IMR-90 (cell line): ENCODE measurements around the gene KCNG3. TPM values are rescaled to one million over a fixed set of nuclear protein-coding genes. Genes with fewer than 3 reads are reported as not detected.
"Not testable (repeated sequence)": the region's sequence is repeated elsewhere in the genome, so short reads cannot be mapped to it uniquely, and the experiment has no call there.

ENCODE experiments used
- ATAC-seq: fragments of 200-7000 bp; cut with Tn5 transposase; 2 replicates; pipeline ENCODE4 v1.9.1; 2020; ENCODE audit warnings: low read depth, mild to moderate bottlenecking, moderate library complexity
- BruUV-seq: library from RNA; stranded (reverse); fragments of 400-500 nt; replicated peaks from 2 replicates; lab custom pipeline; 2021; lab: Mats Ljungman, UMichigan
- CTCF ChIA-PET: fragments of 300-600 bp; formaldehyde crosslinking; extraction: SDS; loops from one replicate; lab custom pipeline; 2021; ENCODE audit warnings: antibody characterized with exemption; lab: Yijun Ruan, JAX
- POLR2A ChIA-PET: fragments of 300-600 bp; sonication (Branson Sonifier 250); formaldehyde crosslinking; loops from one replicate; lab custom pipeline; 2022; ENCODE audit warnings: antibody characterized with exemption; ENCODE audit not compliant: unreplicated experiment; lab: Charles Lee
- DNase-seq: peaks from one replicate; pipeline ENCODE4 v3.0.0; 2013
- H2AFZ ChIP-seq: replicated peaks from 2 replicates; pipeline ENCODE3; 2013; ENCODE audit warnings: low read length, mild to moderate bottlenecking; ENCODE audit not compliant: poor library complexity
- H2AK5ac ChIP-seq: 2 replicates; pipeline ENCODE4 v1.6.1; 2013; ENCODE audit warnings: low read depth, low read length, inconsistent platforms
- H2AK9ac ChIP-seq: replicated peaks from 2 replicates; pipeline ENCODE3; 2013; ENCODE audit warnings: mild to moderate bottlenecking, low read depth, low read length, moderate library complexity; ENCODE audit not compliant: poor library complexity
- H2BK120ac ChIP-seq: 2 replicates; pipeline ENCODE4 v1.6.1; 2013; ENCODE audit warnings: low read depth, low read length, inconsistent platforms
- H2BK15ac ChIP-seq: 3 replicates; pipeline ENCODE4 v1.6.1; 2013; ENCODE audit warnings: low read depth, low read length, inconsistent platforms
- H2BK20ac ChIP-seq: 2 replicates; pipeline ENCODE4 v1.6.1; 2013; ENCODE audit warnings: low read depth, mild to moderate bottlenecking, inconsistent platforms, low read length, moderate library complexity
- H2BK5ac ChIP-seq: 2 replicates; pipeline ENCODE4 v1.6.1; 2013; ENCODE audit warnings: mild to moderate bottlenecking, low read depth, low read length, inconsistent platforms; ENCODE audit not compliant: poor library complexity, severe bottlenecking
- H3K14ac ChIP-seq: replicated peaks from 2 replicates; pipeline ENCODE4 v1.6.1; 2013; ENCODE audit warnings: low read depth, low read length, inconsistent platforms
- H3K18ac ChIP-seq: 2 replicates; pipeline ENCODE4 v1.6.1; 2013; ENCODE audit warnings: low read depth, low read length, control low read depth
- H3K23ac ChIP-seq: 2 replicates; pipeline ENCODE4 v1.6.1; 2013; ENCODE audit warnings: low read depth, low read length, inconsistent platforms
- H3K27ac ChIP-seq: 2 replicates; pipeline ENCODE4 v1.5.1; 2013; ENCODE audit warnings: mild to moderate bottlenecking, control low read depth, low read length; ENCODE audit not compliant: insufficient read depth
- H3K27me3 ChIP-seq: 2 replicates; pipeline ENCODE4 v1.6.1; 2013; ENCODE audit warnings: low read length; ENCODE audit not compliant: control insufficient read depth, insufficient read depth
- H3K36me3 ChIP-seq: 2 replicates; pipeline ENCODE4 v1.6.1; 2013; ENCODE audit warnings: low read length, mixed read lengths; ENCODE audit not compliant: control insufficient read depth, insufficient read depth
- H3K4ac ChIP-seq: 2 replicates; pipeline ENCODE4 v1.6.1; 2013; ENCODE audit warnings: low read depth, low read length, inconsistent platforms
- H3K4me1 ChIP-seq: 2 replicates; pipeline ENCODE4 v1.6.1; 2013; ENCODE audit warnings: low read length, mixed read lengths; ENCODE audit not compliant: control insufficient read depth, insufficient read depth
- H3K4me2 ChIP-seq: 2 replicates; pipeline ENCODE4 v1.6.1; 2013; ENCODE audit warnings: low read depth, mild to moderate bottlenecking, control low read depth, low read length, moderate library complexity
- H3K4me3 ChIP-seq: 2 replicates; pipeline ENCODE4 v1.5.1; 2013; ENCODE audit warnings: low read depth, mild to moderate bottlenecking, control low read depth, low read length, moderate library complexity; ENCODE audit not compliant: insufficient read depth
- H3K56ac ChIP-seq: 2 replicates; pipeline ENCODE4 v1.6.1; 2013; ENCODE audit warnings: low read length, inconsistent platforms; ENCODE audit not compliant: insufficient read depth; ENCODE audit errors: extremely low read depth
- H3K79me1 ChIP-seq, 2 experiments: 2 replicates each; pipeline ENCODE4 v1.6.1; 2013; ENCODE audit warnings: low read length in 2 of 2, inconsistent platforms in 1 of 2, low read depth in 1 of 2
- H3K9ac ChIP-seq: 2 replicates; pipeline ENCODE4 v1.6.1; 2013; ENCODE audit warnings: low read depth, low read length, control low read depth
- H3K9me1 ChIP-seq: 2 replicates; pipeline ENCODE4 v1.6.1; 2013; ENCODE audit warnings: low read length, inconsistent platforms; ENCODE audit not compliant: insufficient read depth
- H3K9me3 ChIP-seq: 2 replicates; pipeline ENCODE4 v1.6.1; 2013; ENCODE audit warnings: low read length; ENCODE audit not compliant: control insufficient read depth, insufficient read depth
- H4K20me1 ChIP-seq: 2 replicates; pipeline ENCODE4 v1.6.1; 2013; ENCODE audit warnings: low read length, inconsistent platforms; ENCODE audit not compliant: insufficient read depth
- H4K5ac ChIP-seq: 2 replicates; pipeline ENCODE4 v1.6.1; 2013; ENCODE audit warnings: mild to moderate bottlenecking, low read depth, low read length, control low read depth
- H4K8ac ChIP-seq, 2 experiments: 2 replicates each; pipeline ENCODE4 v1.6.1; 2013; ENCODE audit warnings: low read depth in 2 of 2, low read length in 2 of 2, control low read depth in 1 of 2, inconsistent platforms in 1 of 2
- H4K91ac ChIP-seq: 2 replicates; pipeline ENCODE4 v1.6.1; 2013; ENCODE audit warnings: low read depth, low read length, inconsistent platforms; ENCODE audit not compliant: insufficient read depth
- CEBPB ChIP-seq: IDR thresholded peaks from 2 replicates; pipeline ENCODE4 v1.6.1; 2012; ENCODE audit warnings: low read depth, low read length, improper control_type of control experiment
- FOS ChIP-seq: fragments of 150-350 bp; IDR thresholded peaks from 2 replicates; pipeline ENCODE4 v1.6.1; 2016; ENCODE audit warnings: low read depth, low read length
- MAZ ChIP-seq: IDR thresholded peaks from 2 replicates; pipeline ENCODE4 v1.6.1; 2012; ENCODE audit warnings: low read depth, mild to moderate bottlenecking, low read length, improper control_type of control experiment, moderate library complexity, borderline replicate concordance
- RAD21 ChIP-seq: IDR thresholded peaks from 2 replicates; pipeline ENCODE4 v1.6.1; 2012; ENCODE audit warnings: low read length, improper control_type of control experiment
- RCOR1 ChIP-seq: IDR thresholded peaks from 2 replicates; pipeline ENCODE4 v1.6.1; 2012; ENCODE audit warnings: mild to moderate bottlenecking, low read length, improper control_type of control experiment; ENCODE audit not compliant: insufficient replicate concordance
- RFX5 ChIP-seq: IDR thresholded peaks from 2 replicates; pipeline ENCODE4 v1.8.0; 2012; ENCODE audit warnings: low read depth, mild to moderate bottlenecking, low read length, moderate library complexity
- WGBS, 2 experiments: methylation state at CpG; one replicate each; pipeline versions ENCODE4 v1.1.5 to v1.1.7; 2013; ENCODE audit warnings: missing lambda C conversion rate in 2 of 2; ENCODE audit not compliant: insufficient read length in 1 of 2; ENCODE audit errors: extremely low coverage in 2 of 2; 5-methylcytosine and 5-hydroxymethylcytosine counted together
- dilution Hi-C: fragments of 300-500 bp; cut with HindIII; formaldehyde crosslinking; loops from one replicate; pipeline ENCODE4 v1.14.3; 2018; ENCODE audit warnings: low sequenced_read_pairs; ENCODE audit not compliant: unreplicated experiment
- in situ Hi-C: fragments of 300-500 bp; cut with MboI; formaldehyde crosslinking; loops from 3 replicates; pipeline ENCODE4 v1.14.3; 2019; ENCODE audit warnings: low sequenced_read_pairs, inconsistent platforms, mixed read lengths
- intact Hi-C: fragments of 100-400 bp; cut with micrococcal nuclease; formaldehyde crosslinking; loops from 2 replicates; pipeline ENCODE4 v1.10.0; 2022
- polyA plus RNA-seq, 3 experiments: library from polyadenylated mRNA; depleted of rRNA; stranded (reverse); fragments of >200 nt; gene quantifications; 2 replicates each; pipeline ENCODE4 v1.2.3, GENCODE V29; 2012; ENCODE audit warnings: low replicate concordance in 1 of 3
- total RNA-seq: library from RNA; depleted of rRNA; stranded (reverse); fragments of >200 nt; gene quantifications from 2 replicates; pipeline ENCODE4 v1.2.3, GENCODE V29; 2012
- TF ChIP-seq, protein P1 (sequence below): fragments of 150-350 bp; IDR thresholded peaks from 2 replicates; pipeline ENCODE4 v1.6.1; 2016; ENCODE audit warnings: low read depth, mild to moderate bottlenecking, low read length, moderate library complexity, borderline replicate concordance

The KCNG3 gene
- total and polyA plus RNA-seq, 2 of the 4 experiments (the other 2 are of a cell fraction) = under 0.01 TPM; not detected in 1

DNA sequence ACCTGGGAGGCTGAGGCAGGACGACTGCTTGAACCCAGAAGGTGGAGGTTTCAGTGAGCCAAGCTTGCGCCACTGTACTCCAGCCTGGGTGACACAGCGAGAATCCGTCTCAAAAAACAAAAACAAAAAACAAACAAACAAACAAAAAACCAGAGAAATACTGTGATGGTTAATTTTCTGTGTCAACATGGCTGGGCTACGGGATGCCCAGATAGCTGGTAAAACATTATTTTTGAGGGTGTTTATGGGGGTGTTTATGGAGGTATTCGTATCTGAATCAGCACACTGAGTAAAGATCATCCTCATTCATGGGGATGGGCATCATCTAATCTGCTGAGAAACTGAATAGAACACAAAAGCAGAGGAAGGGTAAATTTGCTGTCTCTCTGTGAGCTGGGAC lies 92.0 kb downstream of the KCNG3 start:
- H3K36me3 ChIP-seq = no peaks in the 10 kb centered on the region
- dilution Hi-C loops (no loop called here), in situ Hi-C loops (no loop called here), intact Hi-C loops (no loop called here)
- H3K79me1 ChIP-seq = no peaks in the 10 kb centered on the region
- TF ChIP-seq RAD21 = no peak
- TF ChIP-seq, protein P1, sequence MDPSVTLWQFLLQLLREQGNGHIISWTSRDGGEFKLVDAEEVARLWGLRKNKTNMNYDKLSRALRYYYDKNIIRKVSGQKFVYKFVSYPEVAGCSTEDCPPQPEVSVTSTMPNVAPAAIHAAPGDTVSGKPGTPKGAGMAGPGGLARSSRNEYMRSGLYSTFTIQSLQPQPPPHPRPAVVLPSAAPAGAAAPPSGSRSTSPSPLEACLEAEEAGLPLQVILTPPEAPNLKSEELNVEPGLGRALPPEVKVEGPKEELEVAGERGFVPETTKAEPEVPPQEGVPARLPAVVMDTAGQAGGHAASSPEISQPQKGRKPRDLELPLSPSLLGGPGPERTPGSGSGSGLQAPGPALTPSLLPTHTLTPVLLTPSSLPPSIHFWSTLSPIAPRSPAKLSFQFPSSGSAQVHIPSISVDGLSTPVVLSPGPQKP = no peak
- no peak for TF ChIP-seq FOS
- no peak for TF ChIP-seq CEBPB
- TF ChIP-seq MAZ = no peak
- no peak for TF ChIP-seq RFX5
- no peak for TF ChIP-seq RCOR1
- ATAC-seq = no peak
- CTCF ChIA-PET = no interaction called here
- no peak overlapping the region for H3K4me3 ChIP-seq
- H3K9me3 ChIP-seq = no peaks in the 10 kb centered on the region
- H4K8ac ChIP-seq = no peak overlapping the region
- H4K5ac ChIP-seq = no peak overlapping the region
- no TSS peak for BruUV-seq
- no peak overlapping the region for H3K56ac ChIP-seq
- no peak overlapping the region for H3K9ac ChIP-seq
- H3K4me2 ChIP-seq = no peak overlapping the region
- no peaks in the 10 kb centered on the region for H3K9me1 ChIP-seq
- POLR2A ChIA-PET = no interaction called here
- no peak overlapping the region for H2AK5ac ChIP-seq
- H2BK20ac ChIP-seq = no peak overlapping the region
- H4K20me1 ChIP-seq = no peaks in the 10 kb centered on the region
- H2AK9ac ChIP-seq = no peak overlapping the region
- no peaks in the 10 kb centered on the region for H3K4me1 ChIP-seq
- H3K14ac ChIP-seq = no peak overlapping the region
- no peak overlapping the region for H2BK15ac ChIP-seq
- no peak overlapping the region for H2AFZ ChIP-seq
- DNase-seq = no peak
- H3K18ac ChIP-seq = no peak overlapping the region
- no peak overlapping the region for H2BK120ac ChIP-seq
- no peak overlapping the region for H3K23ac ChIP-seq
- no peak overlapping the region for H3K4ac ChIP-seq
- WGBS, 2 experiments = no CpG with 5 or more reads among the region's 6 CpGs
- no peak overlapping the region for H2BK5ac ChIP-seq
- H3K27me3 ChIP-seq = peaks cover 14% of the 10 kb centered on the region
- no peak overlapping the region for H4K91ac ChIP-seq
- no peak overlapping the region for H3K27ac ChIP-seq

DNA sequence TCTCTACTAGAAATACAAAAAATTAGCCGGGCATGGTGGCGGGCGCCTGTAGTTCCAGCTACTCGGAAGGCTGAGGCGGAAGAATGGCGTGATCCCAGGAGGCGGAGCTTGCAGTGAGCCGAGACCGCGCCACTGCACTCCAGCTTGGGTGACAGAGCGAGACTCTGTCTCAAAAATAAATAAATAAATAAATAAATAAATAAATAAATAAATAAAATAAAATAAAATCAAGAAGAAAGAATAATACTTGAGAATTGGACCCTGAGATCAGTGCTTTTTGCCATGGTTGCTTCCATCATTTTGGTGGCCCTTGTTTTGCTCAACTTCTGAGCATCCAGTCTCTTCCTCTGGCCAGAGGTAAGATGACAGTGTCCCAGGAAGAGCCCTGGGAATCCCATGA lies 95.7 kb downstream of the KCNG3 start:
- H3K4ac ChIP-seq, H3K9me3 ChIP-seq, H4K20me1 ChIP-seq, H3K79me1 ChIP-seq, H3K9ac ChIP-seq, H3K56ac ChIP-seq, POLR2A ChIA-PET, H3K36me3 ChIP-seq, H2BK20ac ChIP-seq, intact Hi-C loops, H3K23ac ChIP-seq, H2BK5ac ChIP-seq, H3K4me1 ChIP-seq, DNase-seq, H2BK120ac ChIP-seq, H3K14ac ChIP-seq, H4K8ac ChIP-seq, H2AK5ac ChIP-seq, H2AK9ac ChIP-seq, H3K27ac ChIP-seq, H3K4me2 ChIP-seq, H4K91ac ChIP-seq, H4K5ac ChIP-seq, dilution Hi-C loops, H2BK15ac ChIP-seq, ATAC-seq, H2AFZ ChIP-seq, H3K4me3 ChIP-seq, H3K9me1 ChIP-seq, H3K18ac ChIP-seq, BruUV-seq, in situ Hi-C loops: not testable (repeated sequence)
- no CpG with 5 or more reads among the region's 11 CpGs for WGBS, 2 experiments
- CTCF ChIA-PET = interaction anchor here (0.7 kb wide), 1 partner anchor 63 kb away, joined by 3 read pairs; no protein-coding TSS in a partner anchor
- H3K27me3 ChIP-seq = peaks cover 15% of the 10 kb centered on the region
